ENCODE measurements around the gene RIMBP2.
"Not testable (repeated sequence)": the region's sequence is repeated elsewhere in the genome, so short reads cannot be mapped to it uniquely, and the experiment has no call there.

Gene RIMBP2, protein sequence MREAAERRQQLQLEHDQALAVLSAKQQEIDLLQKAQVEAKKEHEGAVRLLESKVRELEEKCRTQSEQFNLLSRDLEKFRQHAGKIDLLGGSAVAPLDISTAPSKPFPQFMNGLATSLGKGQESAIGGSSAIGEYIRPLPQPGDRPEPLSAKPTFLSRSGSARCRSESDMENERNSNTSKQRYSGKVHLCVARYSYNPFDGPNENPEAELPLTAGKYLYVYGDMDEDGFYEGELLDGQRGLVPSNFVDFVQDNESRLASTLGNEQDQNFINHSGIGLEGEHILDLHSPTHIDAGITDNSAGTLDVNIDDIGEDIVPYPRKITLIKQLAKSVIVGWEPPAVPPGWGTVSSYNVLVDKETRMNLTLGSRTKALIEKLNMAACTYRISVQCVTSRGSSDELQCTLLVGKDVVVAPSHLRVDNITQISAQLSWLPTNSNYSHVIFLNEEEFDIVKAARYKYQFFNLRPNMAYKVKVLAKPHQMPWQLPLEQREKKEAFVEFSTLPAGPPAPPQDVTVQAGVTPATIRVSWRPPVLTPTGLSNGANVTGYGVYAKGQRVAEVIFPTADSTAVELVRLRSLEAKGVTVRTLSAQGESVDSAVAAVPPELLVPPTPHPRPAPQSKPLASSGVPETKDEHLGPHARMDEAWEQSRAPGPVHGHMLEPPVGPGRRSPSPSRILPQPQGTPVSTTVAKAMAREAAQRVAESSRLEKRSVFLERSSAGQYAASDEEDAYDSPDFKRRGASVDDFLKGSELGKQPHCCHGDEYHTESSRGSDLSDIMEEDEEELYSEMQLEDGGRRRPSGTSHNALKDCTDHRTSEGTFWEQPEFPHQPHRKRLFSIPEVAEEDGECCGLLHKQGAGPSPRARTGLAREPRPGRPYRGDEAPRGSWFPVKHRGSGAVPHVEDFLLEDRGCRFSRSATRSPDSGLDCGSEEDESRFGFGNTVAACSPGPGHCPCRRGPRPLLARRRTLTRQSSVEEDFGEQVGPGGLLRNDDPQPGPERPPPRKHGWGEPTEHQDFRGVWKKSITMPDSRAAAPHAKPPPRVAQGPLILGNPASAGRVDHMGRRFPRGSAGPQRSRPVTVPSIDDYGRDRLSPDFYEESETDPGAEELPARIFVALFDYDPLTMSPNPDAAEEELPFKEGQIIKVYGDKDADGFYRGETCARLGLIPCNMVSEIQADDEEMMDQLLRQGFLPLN (N-terminal part only)

DNA sequence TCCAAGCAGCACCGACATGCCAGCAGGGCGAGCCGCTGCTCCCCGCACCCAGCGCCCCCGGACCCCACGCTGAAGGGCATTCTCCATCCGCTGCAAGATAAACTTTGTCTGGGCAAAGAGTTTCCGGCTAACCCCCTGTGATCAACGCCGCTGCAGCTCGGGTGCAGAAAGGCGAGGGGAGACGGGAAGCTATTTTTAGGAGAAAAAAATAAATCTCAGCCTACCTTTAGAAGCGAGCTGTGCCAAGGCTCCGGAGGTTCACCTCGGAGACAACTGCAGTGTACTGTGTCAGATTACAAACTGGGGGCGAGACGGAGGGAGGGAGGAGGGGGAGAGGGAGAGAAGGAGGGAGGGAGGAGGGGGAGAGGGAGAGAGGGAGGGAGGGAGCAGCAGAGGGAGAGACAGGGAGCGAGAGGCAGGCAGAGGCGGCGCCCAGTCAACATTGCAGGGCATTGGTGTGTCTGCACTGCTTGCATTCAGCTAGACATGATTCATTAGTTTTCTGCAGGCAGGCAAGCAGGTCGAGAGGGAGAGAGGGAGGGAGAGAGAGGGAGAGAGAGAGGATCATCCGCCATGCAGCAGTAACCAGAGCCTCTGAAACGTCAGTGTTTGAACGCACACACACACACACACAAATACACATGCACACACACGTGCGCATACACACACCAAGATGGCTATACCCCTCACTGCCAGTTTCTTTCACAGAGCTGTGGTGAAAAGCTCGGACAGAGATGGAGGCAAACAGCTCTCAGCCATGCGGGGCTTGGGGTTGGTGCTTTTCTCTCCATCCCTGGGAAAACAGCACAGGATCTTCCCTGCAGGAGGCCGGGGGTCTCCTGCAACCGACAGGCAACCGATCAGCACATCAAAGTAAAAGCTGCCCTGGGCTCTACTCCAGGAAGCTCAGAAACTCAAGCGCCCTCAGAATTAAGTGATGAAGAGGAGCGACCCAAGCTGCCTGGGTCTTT, at the start of gene RIMBP2:
Gene RIMBP2, minus strand, starts transcription at position 302 of the 971 bp plus-strand sequence. CDS start 237,286 bp downstream, outside the sequence.
- Histone ChIP-seq H3K4me3 (peak within 1 kb of the TSS; percentile 24 to 53 (median 35)), H3K27ac (peak within 1 kb of the TSS in 3 of 21 experiments; percentile 16 to 35 (median 31))

DNA sequence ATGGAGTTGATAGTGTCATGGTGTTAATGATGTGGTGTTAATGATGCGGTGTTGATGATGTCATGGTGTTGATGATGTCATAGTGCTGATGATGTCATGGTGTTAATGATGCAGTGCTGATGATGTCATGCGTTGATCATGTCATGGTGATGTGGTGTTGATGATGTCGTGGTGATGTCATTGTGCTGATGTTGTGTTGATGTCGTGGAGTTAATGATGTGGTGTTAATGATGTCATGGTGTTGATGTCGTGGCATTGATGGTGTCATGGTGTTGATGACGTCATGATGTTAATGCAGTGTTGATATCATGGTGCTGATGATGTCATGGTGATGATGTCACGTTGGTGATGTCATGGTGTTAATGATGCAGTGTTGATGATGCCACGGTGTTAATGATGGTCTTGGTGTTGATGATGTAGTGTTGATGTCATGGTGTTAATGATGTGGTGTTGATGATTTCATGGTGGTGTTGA, 49.1 kb upstream of the RIMBP2 start:
- H3K27ac ChIP-seq: no peak overlapping the region
- no peak overlapping the region for H3K4me3 ChIP-seq

DNA sequence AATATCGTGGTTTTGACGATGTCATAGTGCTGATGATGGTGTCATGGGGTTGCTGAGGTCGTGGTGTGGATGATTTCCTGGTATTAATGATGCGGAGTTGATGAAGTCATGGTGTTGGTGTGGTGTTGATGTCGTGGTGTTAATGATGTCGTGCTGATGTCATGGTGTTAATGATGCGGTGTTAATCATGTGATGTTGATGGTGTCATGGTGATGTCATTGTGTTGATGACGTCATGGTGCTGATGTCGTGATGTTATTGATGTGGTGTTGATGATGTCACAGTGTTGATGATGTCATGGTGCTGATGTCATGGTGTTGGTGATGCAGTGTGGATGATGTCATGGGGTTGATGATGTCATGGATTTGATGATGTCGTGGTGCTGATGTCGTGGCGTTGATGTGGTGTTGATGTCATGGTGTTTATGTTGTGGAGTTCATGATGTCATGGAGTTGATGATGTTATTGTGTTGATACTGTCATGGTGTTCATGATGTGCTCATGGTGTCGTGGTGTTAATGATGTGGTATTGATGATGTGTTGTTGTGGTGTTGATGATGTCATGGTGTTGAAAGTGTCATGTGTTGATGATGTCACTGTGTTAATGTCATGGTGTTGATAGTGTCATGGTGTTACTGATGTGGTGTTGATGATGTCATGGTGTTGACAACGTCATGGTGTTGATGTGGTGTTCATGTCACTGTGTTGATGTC, 48.5 kb upstream of the RIMBP2 start:
- H3K4me3 ChIP-seq: no peak overlapping the region

DNA sequence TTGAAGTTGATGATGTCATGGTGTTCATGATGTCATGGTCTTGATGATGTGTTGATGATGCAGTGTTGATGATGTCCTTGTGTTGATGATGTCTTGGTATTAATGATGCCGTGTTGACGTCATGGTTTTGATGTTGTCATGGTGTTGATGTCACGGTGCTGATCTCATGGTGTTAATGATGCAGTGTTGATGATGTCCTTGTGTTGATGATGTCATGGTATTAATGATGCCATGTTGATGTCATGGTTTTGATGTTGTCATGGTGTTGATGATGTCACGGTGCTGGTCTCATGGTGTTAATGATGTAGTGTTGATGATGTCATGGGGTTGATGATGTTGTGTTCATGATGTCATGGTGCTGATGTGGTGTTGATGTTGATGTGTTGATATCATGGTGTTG, 48.0 kb upstream of the RIMBP2 start:
- no peak overlapping the region for H3K4me3 ChIP-seq
- H3K27ac ChIP-seq: no peak overlapping the region

More for the DNA sequence above, 48.5 kb upstream of the RIMBP2 start:
- no peak overlapping the region for H3K27ac ChIP-seq

DNA sequence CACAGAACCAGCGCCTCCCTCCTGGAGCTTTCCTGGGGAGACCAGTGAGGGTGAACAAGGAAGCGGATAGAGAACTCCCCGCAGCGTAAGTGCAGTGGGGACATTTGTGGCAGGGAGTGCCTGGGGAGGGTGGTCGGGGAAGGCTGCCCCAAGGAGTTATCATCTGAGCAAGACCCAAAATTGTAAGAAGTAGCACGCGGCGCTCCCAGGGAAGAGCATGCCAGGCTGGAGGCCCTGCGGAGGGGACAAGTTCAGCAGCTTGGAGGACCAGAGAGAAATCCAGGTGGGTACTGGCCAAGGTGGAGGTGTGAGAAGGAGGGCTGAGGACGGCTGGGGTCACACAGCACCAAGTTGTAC, 46.2 kb upstream of the RIMBP2 start:
- no peak overlapping the region for H3K27ac ChIP-seq
- no peak overlapping the region for H3K4me3 ChIP-seq

DNA sequence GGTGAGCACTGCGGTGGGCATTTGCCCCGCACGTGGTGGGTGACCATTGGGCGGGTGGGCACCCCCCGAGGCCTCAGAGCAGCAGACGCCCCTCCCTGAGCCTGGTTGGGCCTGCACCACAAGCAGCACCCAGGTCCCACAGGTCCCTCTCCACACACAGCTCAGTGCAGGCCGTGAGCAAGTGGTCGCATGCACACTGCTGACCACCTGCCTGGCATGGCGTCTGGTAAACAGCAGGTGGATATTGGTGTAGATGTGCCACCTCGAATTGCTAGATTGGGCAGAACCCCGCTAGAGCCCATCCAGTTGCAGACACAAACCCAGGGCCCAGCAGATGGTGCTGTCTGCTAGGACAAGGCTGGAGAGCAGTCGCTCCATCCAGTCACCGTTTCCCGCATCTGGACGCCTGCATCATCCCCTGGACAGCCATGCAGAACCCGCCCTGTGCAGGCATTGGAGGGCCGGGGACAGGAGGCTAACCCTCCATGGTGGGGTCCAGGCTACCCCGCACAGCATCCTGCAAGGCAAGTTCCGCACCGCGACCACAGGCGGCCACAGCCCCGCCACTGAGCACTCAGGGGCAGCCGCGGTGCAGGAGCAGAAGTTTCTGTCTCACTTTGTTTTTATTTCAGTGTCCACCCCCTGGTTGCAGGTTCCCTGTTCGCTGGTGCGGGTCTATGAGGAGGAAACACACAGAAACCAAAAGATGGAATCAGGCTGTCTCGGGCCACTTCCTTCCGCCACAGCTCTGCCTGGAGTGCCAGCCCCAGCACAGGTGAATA, 45.6 kb upstream of the RIMBP2 start:
- Histone ChIP-seq H3K4me3 (no peak overlapping the region), H3K27ac (no peak overlapping the region)

DNA sequence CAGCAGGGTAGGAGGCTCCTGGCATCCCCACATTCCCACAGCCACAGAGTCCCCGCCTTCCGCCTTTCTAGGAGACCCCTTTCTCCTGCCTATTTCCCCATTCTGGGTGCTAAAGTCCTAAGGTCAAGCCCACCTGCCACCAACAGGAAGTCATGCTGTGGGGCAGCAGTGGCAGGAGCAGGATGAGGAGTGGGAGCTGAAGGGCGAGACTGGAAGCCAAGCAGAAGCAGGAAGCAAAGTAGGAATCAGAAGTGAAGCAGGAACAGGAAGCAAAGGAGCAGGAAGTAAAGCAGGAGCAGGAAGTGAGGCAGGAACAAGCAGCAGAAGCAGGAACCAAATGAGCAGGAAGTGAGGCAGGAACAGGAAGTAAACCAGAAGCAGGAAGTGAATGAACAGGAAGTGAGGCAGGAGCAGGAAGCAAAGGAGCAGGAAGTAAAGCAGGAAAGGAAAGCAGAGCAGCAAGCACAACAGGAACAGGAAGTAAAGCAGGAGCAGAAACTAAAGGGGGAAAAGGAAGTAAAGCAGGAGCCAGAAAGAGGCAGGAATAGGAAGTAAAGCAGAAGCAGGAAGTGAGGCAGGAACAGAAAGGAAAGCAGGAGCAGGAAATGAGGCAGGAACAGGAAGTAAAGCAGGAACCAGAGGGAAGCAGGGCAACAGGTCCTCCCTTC, 38.3 kb upstream of the RIMBP2 start:
- Histone ChIP-seq H3K4me3 (no peak overlapping the region), H3K27ac (no peak overlapping the region)

DNA sequence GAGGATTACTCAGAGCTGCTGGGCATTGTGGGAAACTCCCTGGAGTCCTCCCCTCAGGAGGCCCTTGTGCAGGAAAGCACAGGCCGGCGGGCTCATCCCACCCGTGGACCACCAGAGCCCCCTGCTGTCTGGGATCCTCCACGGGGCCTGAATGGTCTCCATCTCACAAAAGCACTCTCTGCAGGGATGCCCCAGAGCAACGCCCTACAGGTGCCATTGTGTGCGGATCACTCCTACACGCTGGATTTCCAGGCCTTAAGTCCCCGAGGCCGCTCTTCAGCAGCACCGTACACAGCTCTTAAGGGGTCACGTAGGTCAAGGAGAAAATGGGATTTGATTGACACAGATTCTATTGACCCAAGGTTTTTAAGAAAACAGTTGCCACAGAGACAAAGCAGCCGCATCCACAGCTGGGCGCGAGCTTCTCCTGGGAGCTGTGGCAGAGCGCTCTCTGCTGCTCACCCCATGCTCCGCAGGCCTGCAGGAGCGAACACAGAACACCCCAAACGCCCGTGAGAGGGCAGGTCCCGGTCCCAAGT, 36.7 kb upstream of the RIMBP2 start:
- H3K4me3 ChIP-seq: no peak overlapping the region
- H3K27ac ChIP-seq: no peak overlapping the region

DNA sequence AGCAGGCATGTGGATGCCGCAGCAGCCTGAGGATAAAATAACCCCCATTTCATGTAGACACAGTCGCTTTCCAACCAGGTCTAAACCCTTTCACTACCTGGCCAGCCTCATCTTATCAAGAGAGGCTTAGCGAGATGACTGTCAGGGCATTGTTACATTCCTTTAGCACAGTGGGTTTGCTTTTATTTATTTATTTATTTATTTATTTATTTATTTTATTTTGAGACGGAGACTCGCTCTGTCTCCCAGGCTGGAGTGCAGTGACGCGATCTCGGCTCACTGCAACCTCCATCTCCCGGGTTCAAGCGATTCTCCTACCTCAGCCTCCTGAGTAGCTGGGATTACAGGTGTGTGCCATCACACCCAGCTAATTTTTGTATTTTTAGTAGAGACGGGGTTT, 35.9 kb upstream of the RIMBP2 start:
- not testable (repeated sequence) for H3K4me3 ChIP-seq

DNA sequence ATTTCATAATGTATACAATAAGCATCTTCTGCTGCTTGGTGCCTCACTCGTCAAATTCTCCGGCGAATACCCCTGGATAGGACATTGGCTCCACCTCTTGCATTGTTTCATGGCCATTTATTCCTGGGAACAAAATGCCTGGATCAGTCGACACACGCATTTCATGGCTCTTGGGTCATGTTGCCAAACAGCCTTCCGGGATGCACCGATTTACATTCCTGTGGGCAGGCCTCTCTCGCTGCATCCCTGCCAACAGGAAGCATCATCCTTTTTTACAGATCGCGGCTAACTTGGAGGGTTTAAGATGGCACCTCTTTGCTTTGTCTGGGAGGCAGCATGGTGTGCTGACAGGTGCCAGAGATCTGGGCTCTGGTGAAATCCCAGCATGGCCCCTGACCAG, 32.7 kb upstream of the RIMBP2 start:
- no peak overlapping the region for H3K4me3 ChIP-seq
- no peak overlapping the region for H3K27ac ChIP-seq

More for the DNA sequence above, 35.9 kb upstream of the RIMBP2 start:
- H3K27ac ChIP-seq: not testable (repeated sequence)

DNA sequence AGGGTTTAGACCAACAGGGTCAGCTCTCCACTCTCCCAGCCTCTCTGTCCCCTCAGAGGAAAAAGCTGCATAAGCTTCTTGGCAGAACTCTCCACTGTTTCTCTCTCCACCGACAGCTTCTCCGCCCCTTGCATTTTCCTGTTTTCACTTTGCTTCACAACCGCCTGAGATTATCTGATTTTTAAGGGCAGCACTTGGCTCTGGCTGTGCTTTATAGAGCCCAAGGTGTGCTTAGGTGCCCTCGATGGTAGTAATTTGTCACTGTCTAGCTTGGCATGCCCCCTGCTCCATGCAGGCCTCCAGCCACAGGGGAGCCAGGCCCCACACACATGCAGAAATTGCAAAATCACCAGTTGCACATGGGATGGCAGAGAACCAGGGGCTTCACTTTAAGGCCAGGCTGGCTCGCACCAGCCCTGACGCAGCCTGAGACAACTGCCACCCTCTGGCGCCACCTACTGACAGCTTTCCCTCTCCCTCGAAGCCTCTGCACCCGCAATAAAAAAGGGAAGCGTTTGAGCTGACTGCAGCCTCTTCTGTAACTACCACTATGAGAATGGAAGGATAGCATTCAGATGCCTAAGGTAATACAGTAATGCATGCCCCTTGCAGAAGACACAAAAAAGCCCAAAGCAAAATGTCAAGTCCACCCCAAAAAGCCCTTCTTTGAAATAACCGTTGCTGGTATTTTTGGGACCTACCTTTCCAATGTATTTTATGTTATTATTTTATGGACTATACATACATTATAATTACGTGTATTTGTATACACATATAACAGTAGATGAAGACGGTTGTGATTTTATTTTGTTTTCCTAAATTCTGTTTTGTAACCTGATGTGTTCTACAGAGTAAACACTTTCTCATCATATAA, 32.0 kb upstream of the RIMBP2 start:
- no peak overlapping the region for H3K27ac ChIP-seq
- H3K4me3 ChIP-seq: no peak overlapping the region

DNA sequence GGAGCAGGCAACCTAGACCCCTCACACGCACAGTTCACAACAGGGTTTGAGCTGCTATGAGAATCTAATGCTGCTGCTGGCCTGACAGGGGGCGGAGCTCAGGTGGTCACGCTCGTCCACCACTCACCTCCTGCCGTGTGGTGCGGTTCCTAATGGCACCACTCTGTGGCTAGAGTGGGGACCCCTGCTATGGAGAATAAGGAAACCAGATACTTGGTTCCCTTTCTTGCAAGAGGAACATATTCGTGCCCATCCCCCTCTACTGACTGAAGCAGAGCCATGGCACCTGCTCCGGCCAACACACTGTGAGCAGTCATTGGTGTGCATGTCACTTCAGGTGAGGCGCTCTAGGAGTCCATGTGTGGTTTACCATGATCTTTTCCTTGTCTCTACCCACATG, 30.4 kb upstream of the RIMBP2 start:
- Histone ChIP-seq H3K27ac (no peak overlapping the region), H3K4me3 (no peak overlapping the region)

DNA sequence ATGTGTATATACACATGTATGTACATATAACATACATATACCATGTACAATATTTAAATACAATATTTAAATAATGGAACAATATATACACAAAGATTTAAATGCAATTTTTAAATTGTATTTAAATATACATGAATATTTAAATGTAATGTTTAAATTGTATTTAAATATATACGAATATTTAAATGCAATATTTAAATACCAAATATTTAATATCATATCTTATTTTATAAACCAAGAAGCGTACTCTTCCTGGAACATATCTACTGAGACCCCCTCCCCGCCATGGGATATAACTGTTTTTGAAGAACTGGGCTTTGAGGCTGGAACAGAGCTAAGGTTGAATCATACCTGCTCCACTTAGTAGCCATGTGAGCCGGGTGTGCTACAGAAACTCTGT, 29.8 kb upstream of the RIMBP2 start:
- no peak overlapping the region for H3K4me3 ChIP-seq
- H3K27ac ChIP-seq: no peak overlapping the region

DNA sequence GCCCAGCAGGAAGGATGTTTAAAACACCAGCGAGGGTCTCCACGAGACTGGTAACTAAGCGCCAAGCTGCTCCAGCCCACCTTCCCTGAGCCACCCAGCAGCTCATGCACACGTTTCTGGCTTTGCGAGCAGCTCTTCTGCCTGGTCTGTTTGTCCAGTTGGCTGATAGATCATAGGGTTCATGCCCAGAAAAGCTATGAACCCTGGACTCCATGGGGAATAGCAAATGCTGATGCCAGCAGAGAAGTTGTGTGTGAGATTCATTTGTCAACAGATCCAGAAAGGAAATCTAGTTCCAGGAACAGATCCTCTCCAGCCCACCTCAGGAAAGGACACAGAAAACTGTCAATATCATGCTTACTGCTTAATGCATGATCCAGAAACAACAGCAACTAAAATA, 28.2 kb upstream of the RIMBP2 start:
- H3K4me3 ChIP-seq: no peak overlapping the region
- no peak overlapping the region for H3K27ac ChIP-seq

DNA sequence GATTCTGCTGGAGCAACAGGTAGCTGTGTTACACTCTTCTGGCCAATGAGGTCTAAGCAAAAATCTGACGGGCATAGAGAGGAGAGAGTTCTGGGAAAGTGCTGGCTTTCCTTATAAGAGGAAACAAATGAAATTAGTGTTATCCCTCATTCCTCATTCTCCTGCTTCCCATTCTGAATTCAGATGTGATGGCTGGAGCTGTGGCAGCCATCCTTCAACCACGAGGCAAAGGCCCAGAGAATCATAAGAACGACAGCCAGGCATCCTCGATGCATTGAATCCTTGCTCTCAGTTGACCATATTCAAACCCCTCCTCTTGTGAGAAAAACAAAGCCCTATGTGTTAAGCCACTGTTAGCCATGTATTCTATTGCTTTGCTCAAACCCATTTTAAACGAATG, 27.5 kb upstream of the RIMBP2 start:
- Histone ChIP-seq H3K4me3 (no peak overlapping the region), H3K27ac (no peak overlapping the region)

DNA sequence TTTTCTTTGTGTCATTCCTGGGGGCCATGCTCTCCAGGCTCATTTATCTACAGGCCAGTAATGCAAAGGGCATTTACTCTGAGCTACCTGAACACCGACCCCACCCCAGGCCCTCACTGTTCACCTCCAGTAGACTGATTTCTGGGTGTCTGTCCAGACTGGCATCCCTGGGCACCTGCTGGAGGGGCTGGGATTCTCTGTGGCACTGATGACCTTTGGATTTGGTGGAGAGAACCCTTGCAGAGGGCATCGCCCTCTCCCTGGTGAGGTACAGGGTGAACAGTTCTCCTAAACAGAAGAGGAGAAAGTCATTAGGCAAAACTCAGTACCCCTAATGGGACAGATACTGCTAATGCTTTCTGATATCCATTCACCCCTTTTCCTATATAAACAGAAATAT, 27.1 kb upstream of the RIMBP2 start:
- Histone ChIP-seq H3K4me3 (no peak overlapping the region), H3K27ac (no peak overlapping the region)

Measured in skin epidermis (tissue), 12 donors.